SKM-1 treated with dmso at 0.1 percent for 144 hours (cell line): Measurements from ENCODE around the gene ZNF740.
"Not testable (repeated sequence)": the region's sequence is repeated elsewhere in the genome, so short reads cannot be mapped to it uniquely, and the experiment has no call there.

ENCODE experiments used
- DNase-seq: peaks from one replicate; lab custom pipeline; 2025; ENCODE audit not compliant: unreplicated experiment; lab: John Stamatoyannopoulos, UW

The ZNF740 gene

GRCh38 chr12:53172352-53172751, 8.2 kb upstream of the ZNF740 start:
- DNase-seq, result no peak

- no peak for DNase-seq
Observed at GRCh38 chr12:53173085-53173715, 7.3 kb upstream of the ZNF740 start.

GRCh38 chr12:53174881-53175491, 5.5 kb upstream of the ZNF740 start:
- DNase-seq, result no peak

- DNase-seq, result no peak
Observed at GRCh38 chr12:53176750-53177149, 3.8 kb upstream of the ZNF740 start.

GRCh38 chr12:53177447-53177846, 3.1 kb upstream of the ZNF740 start:
- DNase-seq, result not testable (repeated sequence)

- DNase-seq, result not testable (repeated sequence)
Observed at GRCh38 chr12:53178803-53179202, 1.7 kb upstream of the ZNF740 start.

GRCh38 chr12:53179687-53180219, 769 bp upstream of the ZNF740 start:
- no peak for DNase-seq

GRCh38 chr12:53180931-53181645, 566 bp downstream of the ZNF740 start:
- peak; percentile 41 for DNase-seq

GRCh38 chr12:53181935-53182334, 1.4 kb downstream of the ZNF740 start:
- no peak for DNase-seq

GRCh38 chr12:53182903-53183302, 2.4 kb downstream of the ZNF740 start:
- DNase-seq, result no peak

- DNase-seq, result no peak
Observed at GRCh38 chr12:53184828-53185227, 4.3 kb downstream of the ZNF740 start.

- DNase-seq, result no peak
Observed at GRCh38 chr12:53185582-53186153, 5.1 kb downstream of the ZNF740 start.

GRCh38 chr12:53186745-53187144, 6.2 kb downstream of the ZNF740 start:
- no peak for DNase-seq

GRCh38 chr12:53187145-53187899, 6.8 kb downstream of the ZNF740 start:
- no peak for DNase-seq

GRCh38 chr12:53190108-53190729, 9.7 kb downstream of the ZNF740 start:
- no peak for DNase-seq

GRCh38 chr12:53191096-53191884, 10.8 kb downstream of the ZNF740 start:
- DNase-seq, result no peak

GRCh38 chr12:53191885-53192530, 11.5 kb downstream of the ZNF740 start:
- no peak for DNase-seq

GRCh38 chr12:53192531-53193021, 12.1 kb downstream of the ZNF740 start:
- no peak for DNase-seq

- no peak for DNase-seq
Observed at GRCh38 chr12:53193040-53193439, 12.5 kb downstream of the ZNF740 start.
